Testis (tissue), 2 donors: Measurements from ENCODE around the gene RHEX.

Experiments
- POLR2A ChIP-seq: fragments of 450-650 bp; IDR thresholded peaks from one replicate; pipeline ENCODE4 v1.6.1; 2017; ENCODE audit warnings: antibody characterized with exemption, mild to moderate bottlenecking, moderate library complexity
- TF ChIP-seq, protein P1 (sequence below), 3 experiments: fragments of 450-650 bp in 2 of 3; fragments of 200-600 bp in 1 of 3; sonication (generic) in 1 of 3; IDR thresholded peaks; one replicate each; pipeline ENCODE4 v1.5.1; 2016 to 2019; ENCODE audit warnings: antibody characterized with exemption in 3 of 3, mild to moderate bottlenecking in 2 of 3, moderate library complexity in 1 of 3

DNA sequence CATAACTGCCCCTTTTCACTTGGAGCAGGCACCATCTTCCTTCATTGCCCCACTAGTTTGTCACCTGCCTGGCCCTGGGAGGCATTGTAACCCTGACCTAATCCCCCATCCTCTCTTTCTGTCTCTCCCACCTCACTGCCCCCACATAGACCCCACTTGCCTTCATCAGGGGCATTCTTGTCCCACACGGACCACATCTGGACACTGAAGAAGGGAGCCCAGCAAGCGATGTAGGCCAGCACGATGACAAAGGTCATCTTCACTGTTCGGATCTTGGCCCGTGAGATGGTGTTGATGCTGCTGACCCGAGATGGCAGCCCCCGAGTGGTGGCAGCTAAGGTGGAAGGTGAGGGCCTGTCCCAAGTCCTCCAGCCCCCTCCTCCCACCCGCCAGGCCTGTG is 62.8 kb downstream of the RHEX start:
- TF ChIP-seq, protein P1, sequence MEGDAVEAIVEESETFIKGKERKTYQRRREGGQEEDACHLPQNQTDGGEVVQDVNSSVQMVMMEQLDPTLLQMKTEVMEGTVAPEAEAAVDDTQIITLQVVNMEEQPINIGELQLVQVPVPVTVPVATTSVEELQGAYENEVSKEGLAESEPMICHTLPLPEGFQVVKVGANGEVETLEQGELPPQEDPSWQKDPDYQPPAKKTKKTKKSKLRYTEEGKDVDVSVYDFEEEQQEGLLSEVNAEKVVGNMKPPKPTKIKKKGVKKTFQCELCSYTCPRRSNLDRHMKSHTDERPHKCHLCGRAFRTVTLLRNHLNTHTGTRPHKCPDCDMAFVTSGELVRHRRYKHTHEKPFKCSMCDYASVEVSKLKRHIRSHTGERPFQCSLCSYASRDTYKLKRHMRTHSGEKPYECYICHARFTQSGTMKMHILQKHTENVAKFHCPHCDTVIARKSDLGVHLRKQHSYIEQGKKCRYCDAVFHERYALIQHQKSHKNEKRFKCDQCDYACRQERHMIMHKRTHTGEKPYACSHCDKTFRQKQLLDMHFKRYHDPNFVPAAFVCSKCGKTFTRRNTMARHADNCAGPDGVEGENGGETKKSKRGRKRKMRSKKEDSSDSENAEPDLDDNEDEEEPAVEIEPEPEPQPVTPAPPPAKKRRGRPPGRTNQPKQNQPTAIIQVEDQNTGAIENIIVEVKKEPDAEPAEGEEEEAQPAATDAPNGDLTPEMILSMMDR (IDR thresholded peaks at IDR 0.05) = no peak
- TF ChIP-seq POLR2A = no peak
